IMR-90 (cell line): ENCODE measurements around the gene CATSPER1. TPM values are rescaled to one million over a fixed set of nuclear protein-coding genes. Genes with fewer than 3 reads are reported as not detected.

Experiments
- ATAC-seq: fragments of 200-7000 bp; cut with Tn5 transposase; 2 replicates; pipeline ENCODE4 v1.9.1; 2020; ENCODE audit warnings: low read depth, mild to moderate bottlenecking, moderate library complexity
- BruUV-seq: library from RNA; stranded (reverse); fragments of 400-500 nt; replicated peaks from 2 replicates; lab custom pipeline; 2021; lab: Mats Ljungman, UMichigan
- CTCF ChIA-PET: fragments of 300-600 bp; formaldehyde crosslinking; extraction: SDS; loops from one replicate; lab custom pipeline; 2021; ENCODE audit warnings: antibody characterized with exemption; lab: Yijun Ruan, JAX
- POLR2A ChIA-PET: fragments of 300-600 bp; sonication (Branson Sonifier 250); formaldehyde crosslinking; loops from one replicate; lab custom pipeline; 2022; ENCODE audit warnings: antibody characterized with exemption; ENCODE audit not compliant: unreplicated experiment; lab: Charles Lee
- DNase-seq: peaks from one replicate; pipeline ENCODE4 v3.0.0; 2013
- H2AFZ ChIP-seq: replicated peaks from 2 replicates; pipeline ENCODE3; 2013; ENCODE audit warnings: low read length, mild to moderate bottlenecking; ENCODE audit not compliant: poor library complexity
- H2AK5ac ChIP-seq: 2 replicates; pipeline ENCODE4 v1.6.1; 2013; ENCODE audit warnings: low read depth, low read length, inconsistent platforms
- H2AK9ac ChIP-seq: replicated peaks from 2 replicates; pipeline ENCODE3; 2013; ENCODE audit warnings: mild to moderate bottlenecking, low read depth, low read length, moderate library complexity; ENCODE audit not compliant: poor library complexity
- H2BK120ac ChIP-seq: 2 replicates; pipeline ENCODE4 v1.6.1; 2013; ENCODE audit warnings: low read depth, low read length, inconsistent platforms
- H2BK15ac ChIP-seq: 3 replicates; pipeline ENCODE4 v1.6.1; 2013; ENCODE audit warnings: low read depth, low read length, inconsistent platforms
- H2BK20ac ChIP-seq: 2 replicates; pipeline ENCODE4 v1.6.1; 2013; ENCODE audit warnings: low read depth, mild to moderate bottlenecking, inconsistent platforms, low read length, moderate library complexity
- H2BK5ac ChIP-seq: 2 replicates; pipeline ENCODE4 v1.6.1; 2013; ENCODE audit warnings: mild to moderate bottlenecking, low read depth, low read length, inconsistent platforms; ENCODE audit not compliant: poor library complexity, severe bottlenecking
- H3K14ac ChIP-seq: replicated peaks from 2 replicates; pipeline ENCODE4 v1.6.1; 2013; ENCODE audit warnings: low read depth, low read length, inconsistent platforms
- H3K18ac ChIP-seq: 2 replicates; pipeline ENCODE4 v1.6.1; 2013; ENCODE audit warnings: low read depth, low read length, control low read depth
- H3K23ac ChIP-seq: 2 replicates; pipeline ENCODE4 v1.6.1; 2013; ENCODE audit warnings: low read depth, low read length, inconsistent platforms
- H3K27ac ChIP-seq: 2 replicates; pipeline ENCODE4 v1.5.1; 2013; ENCODE audit warnings: mild to moderate bottlenecking, control low read depth, low read length; ENCODE audit not compliant: insufficient read depth
- H3K27me3 ChIP-seq: 2 replicates; pipeline ENCODE4 v1.6.1; 2013; ENCODE audit warnings: low read length; ENCODE audit not compliant: control insufficient read depth, insufficient read depth
- H3K36me3 ChIP-seq: 2 replicates; pipeline ENCODE4 v1.6.1; 2013; ENCODE audit warnings: low read length, mixed read lengths; ENCODE audit not compliant: control insufficient read depth, insufficient read depth
- H3K4ac ChIP-seq: 2 replicates; pipeline ENCODE4 v1.6.1; 2013; ENCODE audit warnings: low read depth, low read length, inconsistent platforms
- H3K4me1 ChIP-seq: 2 replicates; pipeline ENCODE4 v1.6.1; 2013; ENCODE audit warnings: low read length, mixed read lengths; ENCODE audit not compliant: control insufficient read depth, insufficient read depth
- H3K4me2 ChIP-seq: 2 replicates; pipeline ENCODE4 v1.6.1; 2013; ENCODE audit warnings: low read depth, mild to moderate bottlenecking, control low read depth, low read length, moderate library complexity
- H3K4me3 ChIP-seq: 2 replicates; pipeline ENCODE4 v1.5.1; 2013; ENCODE audit warnings: low read depth, mild to moderate bottlenecking, control low read depth, low read length, moderate library complexity; ENCODE audit not compliant: insufficient read depth
- H3K56ac ChIP-seq: 2 replicates; pipeline ENCODE4 v1.6.1; 2013; ENCODE audit warnings: low read length, inconsistent platforms; ENCODE audit not compliant: insufficient read depth; ENCODE audit errors: extremely low read depth
- H3K79me1 ChIP-seq, 2 experiments: 2 replicates each; pipeline ENCODE4 v1.6.1; 2013; ENCODE audit warnings: low read length in 2 of 2, inconsistent platforms in 1 of 2, low read depth in 1 of 2
- H3K9ac ChIP-seq: 2 replicates; pipeline ENCODE4 v1.6.1; 2013; ENCODE audit warnings: low read depth, low read length, control low read depth
- H3K9me1 ChIP-seq: 2 replicates; pipeline ENCODE4 v1.6.1; 2013; ENCODE audit warnings: low read length, inconsistent platforms; ENCODE audit not compliant: insufficient read depth
- H3K9me3 ChIP-seq: 2 replicates; pipeline ENCODE4 v1.6.1; 2013; ENCODE audit warnings: low read length; ENCODE audit not compliant: control insufficient read depth, insufficient read depth
- H4K20me1 ChIP-seq: 2 replicates; pipeline ENCODE4 v1.6.1; 2013; ENCODE audit warnings: low read length, inconsistent platforms; ENCODE audit not compliant: insufficient read depth
- H4K5ac ChIP-seq: 2 replicates; pipeline ENCODE4 v1.6.1; 2013; ENCODE audit warnings: mild to moderate bottlenecking, low read depth, low read length, control low read depth
- H4K8ac ChIP-seq, 2 experiments: 2 replicates each; pipeline ENCODE4 v1.6.1; 2013; ENCODE audit warnings: low read depth in 2 of 2, low read length in 2 of 2, control low read depth in 1 of 2, inconsistent platforms in 1 of 2
- H4K91ac ChIP-seq: 2 replicates; pipeline ENCODE4 v1.6.1; 2013; ENCODE audit warnings: low read depth, low read length, inconsistent platforms; ENCODE audit not compliant: insufficient read depth
- BHLHE40 ChIP-seq: fragments of 150-350 bp; IDR thresholded peaks from 2 replicates; pipeline ENCODE4 v1.6.1; 2016; ENCODE audit warnings: mild to moderate bottlenecking, low read depth, low read length
- CEBPB ChIP-seq: IDR thresholded peaks from 2 replicates; pipeline ENCODE4 v1.6.1; 2012; ENCODE audit warnings: low read depth, low read length, improper control_type of control experiment
- CHD1 ChIP-seq: IDR thresholded peaks from 2 replicates; pipeline ENCODE4 v1.6.1; 2012; ENCODE audit warnings: low read depth, low read length, improper control_type of control experiment
- FOS ChIP-seq: fragments of 150-350 bp; IDR thresholded peaks from 2 replicates; pipeline ENCODE4 v1.6.1; 2016; ENCODE audit warnings: low read depth, low read length
- MAFK ChIP-seq: IDR thresholded peaks from 2 replicates; pipeline ENCODE4 v1.6.1; 2012; ENCODE audit warnings: low read depth, low read length, improper control_type of control experiment
- MAZ ChIP-seq: IDR thresholded peaks from 2 replicates; pipeline ENCODE4 v1.6.1; 2012; ENCODE audit warnings: low read depth, mild to moderate bottlenecking, low read length, improper control_type of control experiment, moderate library complexity, borderline replicate concordance
- MXI1 ChIP-seq: IDR thresholded peaks from 2 replicates; pipeline ENCODE4 v1.6.1; 2012; ENCODE audit warnings: low read depth, mild to moderate bottlenecking, low read length, moderate library complexity, borderline replicate concordance
- POLR2A ChIP-seq: IDR thresholded peaks from 2 replicates; pipeline ENCODE4 v1.6.1; 2012; ENCODE audit warnings: mild to moderate bottlenecking, low read depth, low read length
- RCOR1 ChIP-seq: IDR thresholded peaks from 2 replicates; pipeline ENCODE4 v1.6.1; 2012; ENCODE audit warnings: mild to moderate bottlenecking, low read length, improper control_type of control experiment; ENCODE audit not compliant: insufficient replicate concordance
- RFX5 ChIP-seq: IDR thresholded peaks from 2 replicates; pipeline ENCODE4 v1.8.0; 2012; ENCODE audit warnings: low read depth, mild to moderate bottlenecking, low read length, moderate library complexity
- SMC3 ChIP-seq: fragments of 150-350 bp; IDR thresholded peaks from 2 replicates; pipeline ENCODE4 v1.6.1; 2016; ENCODE audit warnings: low read depth, mild to moderate bottlenecking, antibody characterized with exemption, low read length, moderate library complexity
- WGBS, 2 experiments: methylation state at CpG; one replicate each; pipeline versions ENCODE4 v1.1.5 to v1.1.7; 2013; ENCODE audit warnings: missing lambda C conversion rate in 2 of 2; ENCODE audit not compliant: insufficient read length in 1 of 2; ENCODE audit errors: extremely low coverage in 2 of 2; 5-methylcytosine and 5-hydroxymethylcytosine counted together
- dilution Hi-C: fragments of 300-500 bp; cut with HindIII; formaldehyde crosslinking; loops from one replicate; pipeline ENCODE4 v1.14.3; 2018; ENCODE audit warnings: low sequenced_read_pairs; ENCODE audit not compliant: unreplicated experiment
- in situ Hi-C: fragments of 300-500 bp; cut with MboI; formaldehyde crosslinking; loops from 3 replicates; pipeline ENCODE4 v1.14.3; 2019; ENCODE audit warnings: low sequenced_read_pairs, inconsistent platforms, mixed read lengths
- intact Hi-C: fragments of 100-400 bp; cut with micrococcal nuclease; formaldehyde crosslinking; loops from 2 replicates; pipeline ENCODE4 v1.10.0; 2022
- polyA plus RNA-seq, 3 experiments: library from polyadenylated mRNA; depleted of rRNA; stranded (reverse); fragments of >200 nt; gene quantifications; 2 replicates each; pipeline ENCODE4 v1.2.3, GENCODE V29; 2012; ENCODE audit warnings: low replicate concordance in 1 of 3
- total RNA-seq: library from RNA; depleted of rRNA; stranded (reverse); fragments of >200 nt; gene quantifications from 2 replicates; pipeline ENCODE4 v1.2.3, GENCODE V29; 2012
- TF ChIP-seq, protein P1 (sequence below): conservative IDR thresholded peaks from 2 replicates; pipeline ENCODE4 v1.5.1; 2012; ENCODE audit warnings: mild to moderate bottlenecking, low read depth, low read length, improper control_type of control experiment

The CATSPER1 gene
- total and polyA plus RNA-seq, 2 of the 4 experiments (the other 2 are of a cell fraction) = 0.18 to 0.91 TPM

DNA sequence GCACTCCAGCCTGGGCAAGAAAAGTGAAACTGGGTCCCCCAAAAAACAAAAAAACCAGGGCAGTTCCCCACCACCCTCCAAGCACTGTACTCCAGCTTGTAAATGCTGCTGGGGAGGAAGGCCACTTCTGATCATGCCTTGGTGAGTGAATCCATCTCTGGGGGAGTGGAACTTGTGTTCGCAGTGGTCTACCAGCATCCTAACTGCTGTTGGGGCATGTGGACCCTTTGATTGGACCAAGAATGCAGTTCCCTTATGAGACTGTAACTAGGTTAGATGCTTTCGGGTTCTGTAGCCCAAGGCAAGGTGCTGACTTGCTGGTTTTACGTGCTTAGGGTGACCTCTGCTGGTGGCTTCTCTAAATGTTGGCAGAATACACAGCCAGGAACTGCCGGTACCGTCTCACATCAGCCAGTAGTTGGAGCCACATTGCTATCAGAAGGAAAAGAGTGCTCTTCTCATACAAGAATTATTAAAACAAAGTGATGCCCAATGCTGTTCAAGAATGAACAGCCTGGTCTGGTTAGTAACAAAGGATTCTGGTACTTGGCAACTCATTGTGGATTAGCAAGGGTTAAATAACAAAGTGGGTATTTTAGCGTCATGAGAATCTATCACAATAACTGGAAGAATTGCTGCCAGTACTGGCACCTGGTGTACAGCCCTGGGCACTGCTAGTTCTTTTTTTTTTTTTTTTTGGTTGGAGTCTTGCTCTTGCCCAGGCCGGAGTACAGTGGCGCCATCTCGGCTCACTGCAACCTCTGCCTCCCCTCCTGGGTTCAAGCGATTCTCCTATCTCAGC is 37.3 kb downstream of the CATSPER1 start (continued):
- TF ChIP-seq, protein P1, sequence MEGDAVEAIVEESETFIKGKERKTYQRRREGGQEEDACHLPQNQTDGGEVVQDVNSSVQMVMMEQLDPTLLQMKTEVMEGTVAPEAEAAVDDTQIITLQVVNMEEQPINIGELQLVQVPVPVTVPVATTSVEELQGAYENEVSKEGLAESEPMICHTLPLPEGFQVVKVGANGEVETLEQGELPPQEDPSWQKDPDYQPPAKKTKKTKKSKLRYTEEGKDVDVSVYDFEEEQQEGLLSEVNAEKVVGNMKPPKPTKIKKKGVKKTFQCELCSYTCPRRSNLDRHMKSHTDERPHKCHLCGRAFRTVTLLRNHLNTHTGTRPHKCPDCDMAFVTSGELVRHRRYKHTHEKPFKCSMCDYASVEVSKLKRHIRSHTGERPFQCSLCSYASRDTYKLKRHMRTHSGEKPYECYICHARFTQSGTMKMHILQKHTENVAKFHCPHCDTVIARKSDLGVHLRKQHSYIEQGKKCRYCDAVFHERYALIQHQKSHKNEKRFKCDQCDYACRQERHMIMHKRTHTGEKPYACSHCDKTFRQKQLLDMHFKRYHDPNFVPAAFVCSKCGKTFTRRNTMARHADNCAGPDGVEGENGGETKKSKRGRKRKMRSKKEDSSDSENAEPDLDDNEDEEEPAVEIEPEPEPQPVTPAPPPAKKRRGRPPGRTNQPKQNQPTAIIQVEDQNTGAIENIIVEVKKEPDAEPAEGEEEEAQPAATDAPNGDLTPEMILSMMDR = peak; percentile 99
- TF ChIP-seq BHLHE40 = no peak

DNA sequence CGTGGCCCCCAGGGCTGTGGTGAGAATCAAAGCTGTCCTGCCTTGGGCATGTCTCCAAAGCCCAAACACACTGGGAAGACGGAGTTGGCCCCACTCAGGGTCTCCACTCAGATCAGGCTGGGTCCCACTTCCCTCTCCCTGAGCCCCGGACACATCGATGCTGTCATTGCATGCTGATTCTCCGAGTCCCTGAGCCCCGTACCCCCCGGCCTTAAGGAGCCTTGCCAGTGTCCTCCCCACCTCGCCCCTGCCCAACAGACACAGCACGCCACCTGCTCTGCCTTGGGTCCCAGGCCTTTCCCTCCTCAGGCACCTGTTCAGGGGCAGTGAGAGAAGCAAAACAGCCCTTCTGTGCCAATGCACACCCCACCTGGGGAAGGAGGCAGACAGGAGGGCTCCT is 38.9 kb downstream of the CATSPER1 start:
- Histone ChIP-seq H2AK5ac (no peak overlapping the region), H4K5ac (no peak overlapping the region), H3K14ac (no peak overlapping the region), H4K91ac (no peak overlapping the region), H2BK15ac (no peak overlapping the region), H3K27me3 (no peaks in the 10 kb centered on the region), H4K20me1 (no peaks in the 10 kb centered on the region), H2AFZ (no peak overlapping the region), H3K4me1 (no peaks in the 10 kb centered on the region), H3K4ac (no peak overlapping the region), H3K27ac (no peak overlapping the region), H4K8ac (no peak overlapping the region), H2BK20ac (no peak overlapping the region), H3K4me2 (no peak overlapping the region), H3K9me1 (no peaks in the 10 kb centered on the region), H3K36me3 (peaks cover 5% of the 10 kb centered on the region), H3K9ac (no peak overlapping the region), H3K56ac (no peak overlapping the region), H2BK5ac (no peak overlapping the region), H3K4me3 (no peak overlapping the region), H2AK9ac (peak overlapping the region; percentile 16), H3K18ac (no peak overlapping the region), H3K9me3 (no peaks in the 10 kb centered on the region), H3K79me1 (0 out of 4 replicates have a peak, but pooled peaks cover 0 to 3% of the 10 kb centered on the region in 2 experiments), H3K23ac (no peak overlapping the region), H2BK120ac (no peak overlapping the region)
- dilution Hi-C loops = no loop called here
- POLR2A ChIA-PET = interaction anchor here (0.5 kb wide), 1 partner anchor 90 kb away, joined by 5 read pairs; no protein-coding TSS in a partner anchor
- no TSS peak for BruUV-seq
- ATAC-seq (no peak), DNase-seq (no peak)
- WGBS, 2 experiments = 92% methylated on average over 5 of the region's 9 CpGs; no CpG with 5 or more reads in 1 of the 2 experiments
- in situ Hi-C loops = loop anchor here (5.0 to 10.0 kb wide), 2 partner anchors 105 to 273 kb away; partner anchors contain the start of gene KAT5
- CTCF ChIA-PET = no interaction called here
- intact Hi-C loops = loop anchor here (5.0 kb wide), 1 partner anchor 205 kb away; the partner anchor contains the start of gene AP5B1
- TF ChIP-seq MXI1 (no peak), CEBPB (no peak), MAFK (no peak), POLR2A (no peak), FOS (no peak), RCOR1 (no peak), SMC3 (no peak), RFX5 (no peak), BHLHE40 (no peak), MAZ (no peak), CHD1 (no peak)
- TF ChIP-seq, protein P1 = no peak
